Activated T-helper 17 cell treated with anti-CD3 and anti-CD28 coated beads, Interleukin-2, amount 50 U/mL, for 72 hours (primary cell): ENCODE data around the gene OGFOD2. TPM values are rescaled to one million over a fixed set of nuclear protein-coding genes. Genes with fewer than 3 reads are reported as not detected.

Experiments used
- ATAC-seq: fragments of 150-1000 bp; cut with Tn5 transposase; replicated peaks from 2 replicates; pipeline ENCODE4 v1.10.0; 2021; ENCODE audit warnings: mild to moderate bottlenecking, moderate library complexity
- H3K27ac Mint-ChIP-seq: one replicate; pipeline ENCODE4 v1.8.0; 2022; ENCODE audit warnings: mixed read lengths
- H3K27me3 Mint-ChIP-seq: one replicate; pipeline ENCODE4 v1.8.0; 2022; ENCODE audit warnings: mixed read lengths
- H3K36me3 Mint-ChIP-seq: one replicate; pipeline ENCODE4 v1.8.0; 2022; ENCODE audit warnings: low read depth, mild to moderate bottlenecking, mixed read lengths
- H3K4me1 Mint-ChIP-seq: one replicate; pipeline ENCODE4 v1.8.0; 2022; ENCODE audit warnings: mixed read lengths
- H3K4me3 Mint-ChIP-seq: one replicate; pipeline ENCODE4 v1.8.0; 2022; ENCODE audit warnings: mild to moderate bottlenecking, mixed read lengths
- H3K9me3 Mint-ChIP-seq: one replicate; pipeline ENCODE4 v1.8.0; 2022; ENCODE audit warnings: mixed read lengths
- total RNA-seq, 2 donors: library from RNA; stranded (reverse); gene quantifications; one replicate each; pipeline ENCODE4 v1.2.3, GENCODE V29; 2022

OGFOD2 gene
- total RNA-seq, 2 donors from 2014 or later: 24.9 to 28.6 TPM

GRCh38 chr12:122977655-122978392 is 2.8 kb downstream of the OGFOD2 start:
- Mint-ChIP-seq H3K9me3 (no peaks in the 10 kb centered on the region), H3K36me3 (peaks cover 20% of the 10 kb centered on the region), H3K4me1 (peaks cover 5% of the 10 kb centered on the region), H3K27ac (peak overlapping the region; percentile 66), H3K27me3 (no peaks in the 10 kb centered on the region), H3K4me3 (peak overlapping the region; percentile 16)
- no peak for ATAC-seq

- Mint-ChIP-seq H3K9me3 (no peaks in the 10 kb centered on the region), H3K27ac (peak overlapping the region; percentile 66), H3K4me1 (peaks cover 10% of the 10 kb centered on the region), H3K4me3 (peak overlapping the region; percentile 16), H3K27me3 (no peaks in the 10 kb centered on the region), H3K36me3 (peaks cover 27% of the 10 kb centered on the region)
- no peak for ATAC-seq
Observed at GRCh38 chr12:122978507-122978955, 3.5 kb downstream of the OGFOD2 start.

DNA sequence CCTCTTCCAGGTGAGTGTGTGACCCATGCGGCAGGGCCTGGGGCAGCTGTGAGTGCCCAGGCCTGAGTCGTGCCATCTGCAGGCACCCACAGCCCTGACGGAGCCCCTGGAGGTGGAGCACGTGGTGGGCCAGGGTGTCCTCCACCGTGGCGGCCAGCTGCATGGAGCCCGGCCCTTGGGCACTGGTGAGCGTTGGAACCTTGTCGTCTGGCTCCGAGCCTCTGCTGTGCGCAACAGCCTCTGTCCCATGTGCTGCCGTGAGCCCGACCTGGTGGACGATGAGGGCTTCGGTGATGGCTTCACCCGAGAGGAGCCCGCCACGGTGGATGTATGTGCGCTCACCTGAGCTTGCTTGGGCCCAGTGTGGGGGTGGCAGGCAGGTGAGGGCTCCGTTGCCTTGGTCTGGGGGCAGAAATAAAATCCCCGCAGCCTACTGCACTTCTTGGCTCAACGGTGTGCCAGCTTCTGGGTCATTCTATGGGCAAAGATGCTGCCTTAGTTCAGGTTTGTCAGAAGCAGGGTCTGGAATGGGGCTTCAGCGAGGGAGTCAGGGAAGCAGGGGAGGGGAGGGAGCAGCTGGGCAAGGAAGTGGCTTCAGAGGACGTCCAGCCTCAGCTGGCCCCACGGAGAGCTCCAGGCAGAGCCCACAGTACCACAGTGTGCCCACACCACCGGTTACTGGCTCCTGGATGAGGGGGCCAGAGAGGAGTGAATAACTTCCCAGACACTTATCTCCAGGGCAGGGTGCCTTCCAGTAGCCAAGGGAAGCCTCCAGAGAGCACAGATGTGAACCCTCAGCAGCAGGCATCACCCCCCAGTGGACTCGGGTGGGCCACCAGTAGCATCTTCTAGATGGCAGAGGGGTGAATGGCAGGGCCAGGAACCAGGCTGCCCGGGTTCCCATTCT is 4.2 kb downstream of the OGFOD2 start:
- peak overlapping the region; percentile 87 for H3K27ac Mint-ChIP-seq
- H3K4me3 Mint-ChIP-seq: peak overlapping the region; percentile 88
- no peaks in the 10 kb centered on the region for H3K9me3 Mint-ChIP-seq
- H3K36me3 Mint-ChIP-seq: peaks cover 31% of the 10 kb centered on the region
- H3K27me3 Mint-ChIP-seq: no peaks in the 10 kb centered on the region
- no peak for ATAC-seq
- H3K4me1 Mint-ChIP-seq: peaks cover 12% of the 10 kb centered on the region

- ATAC-seq: no peak
- no peaks in the 10 kb centered on the region for H3K27me3 Mint-ChIP-seq
- peaks cover 13% of the 10 kb centered on the region for H3K4me1 Mint-ChIP-seq
Observed at GRCh38 chr12:122979908-122980182, 4.8 kb downstream of the OGFOD2 start.

DNA sequence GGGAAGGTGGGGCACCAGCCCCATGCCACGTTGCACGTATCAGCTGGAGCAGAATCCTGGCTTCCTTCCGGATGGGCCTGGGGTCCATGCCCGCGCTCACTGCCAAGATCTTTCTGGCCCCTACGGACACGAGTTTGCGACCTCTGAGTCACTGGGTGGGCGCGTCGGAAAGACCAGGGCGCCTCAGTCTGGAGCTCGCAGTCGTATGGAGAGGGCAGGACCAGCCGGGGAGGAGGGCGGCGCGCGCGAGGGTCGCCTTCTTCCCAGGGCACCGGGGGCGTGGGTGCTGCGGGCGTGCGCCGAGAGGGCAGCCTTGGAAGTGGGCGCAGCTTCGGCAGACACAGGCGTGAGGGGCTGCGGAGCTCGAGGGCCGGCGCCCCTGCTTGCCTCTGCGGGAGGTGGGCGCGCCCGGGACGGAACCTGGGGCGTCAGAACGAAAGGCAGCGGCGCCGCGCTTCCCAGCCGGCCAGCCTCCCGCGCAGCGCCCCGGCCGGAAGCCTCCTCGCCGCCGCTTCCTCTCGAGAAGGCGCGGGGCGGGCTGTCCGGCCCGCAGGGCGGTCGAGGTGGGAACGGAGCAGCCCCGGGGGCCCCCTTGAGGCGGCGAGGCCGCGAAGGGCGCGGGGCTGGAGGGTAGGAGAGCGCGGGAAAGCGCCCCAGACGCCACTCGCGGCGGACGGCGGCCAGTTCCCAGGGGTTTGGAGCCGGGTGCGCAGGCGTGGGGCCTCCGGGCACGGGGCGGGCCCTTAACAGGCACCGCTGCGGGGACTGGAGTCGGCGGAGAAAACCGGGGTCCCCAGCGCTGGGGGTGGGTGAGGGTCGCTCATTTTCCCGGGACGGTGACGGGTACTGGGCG is 5.4 kb downstream of the OGFOD2 start, which contains the start of gene ARL6IP4:
Gene ARL6IP4 (plus strand): TSS at position 499 of the 853 bp plus-strand sequence. CDS start 459 bp downstream, outside the sequence.
- peaks cover 31% of the 10 kb centered on the region for H3K36me3 Mint-ChIP-seq
- H3K27ac Mint-ChIP-seq: peak within 1 kb of the TSS; percentile 87
- peaks cover 16% of the 10 kb centered on the region for H3K4me1 Mint-ChIP-seq
- H3K4me3 Mint-ChIP-seq: peak within 1 kb of the TSS; percentile 88
- no peaks in the 10 kb centered on the region for H3K9me3 Mint-ChIP-seq
- ATAC-seq: peak; percentile 81
- no peaks in the 10 kb centered on the region for H3K27me3 Mint-ChIP-seq

More at GRCh38 chr12:122979908-122980182, 4.8 kb downstream of the OGFOD2 start:
- no peaks in the 10 kb centered on the region for H3K9me3 Mint-ChIP-seq
- H3K4me3 Mint-ChIP-seq: peak overlapping the region; percentile 88
- H3K27ac Mint-ChIP-seq: peak overlapping the region; percentile 87
- H3K36me3 Mint-ChIP-seq: peaks cover 31% of the 10 kb centered on the region

DNA sequence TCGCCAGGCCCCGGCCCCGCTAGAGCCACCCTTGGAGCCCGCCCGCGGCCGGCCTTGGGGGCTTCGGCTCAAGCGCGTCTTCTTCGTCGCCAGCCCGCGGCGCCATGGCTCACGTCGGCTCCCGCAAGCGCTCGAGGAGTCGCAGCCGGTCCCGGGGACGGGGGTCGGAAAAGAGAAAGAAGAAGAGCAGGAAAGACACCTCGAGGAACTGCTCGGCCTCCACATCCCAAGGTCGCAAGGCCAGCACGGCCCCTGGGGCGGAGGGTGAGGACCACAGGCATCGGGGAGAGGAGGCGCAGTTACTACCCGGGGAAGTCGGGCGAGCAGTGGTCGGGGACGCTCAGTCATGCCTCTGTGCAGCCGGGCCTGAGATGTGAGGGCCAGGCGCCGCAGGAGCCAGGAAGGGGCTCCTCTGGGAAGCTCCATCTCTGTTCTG is 6.0 kb downstream of the OGFOD2 start:
- Mint-ChIP-seq H3K9me3 (no peaks in the 10 kb centered on the region), H3K36me3 (peaks cover 31% of the 10 kb centered on the region), H3K27me3 (no peaks in the 10 kb centered on the region), H3K4me3 (peak overlapping the region; percentile 88), H3K27ac (peak overlapping the region; percentile 87), H3K4me1 (peaks cover 16% of the 10 kb centered on the region)
- ATAC-seq: peak; percentile 27

GRCh38 chr12:122981587-122982476 is 6.8 kb downstream of the OGFOD2 start:
- no peak for ATAC-seq
- Mint-ChIP-seq H3K36me3 (peaks cover 31% of the 10 kb centered on the region), H3K4me1 (peaks cover 16% of the 10 kb centered on the region), H3K27me3 (no peaks in the 10 kb centered on the region), H3K4me3 (peak overlapping the region; percentile 88), H3K9me3 (no peaks in the 10 kb centered on the region), H3K27ac (peak overlapping the region; percentile 87)

GRCh38 chr12:122982477-122982815 is 7.4 kb downstream of the OGFOD2 start:
- Mint-ChIP-seq H3K4me3 (peak overlapping the region; percentile 88), H3K36me3 (peaks cover 31% of the 10 kb centered on the region), H3K9me3 (no peaks in the 10 kb centered on the region), H3K4me1 (peaks cover 16% of the 10 kb centered on the region), H3K27me3 (no peaks in the 10 kb centered on the region), H3K27ac (no peak overlapping the region)
- no peak for ATAC-seq

- Mint-ChIP-seq H3K9me3 (no peaks in the 10 kb centered on the region), H3K27me3 (no peaks in the 10 kb centered on the region), H3K36me3 (peaks cover 31% of the 10 kb centered on the region), H3K4me3 (peak overlapping the region; percentile 88), H3K4me1 (peaks cover 13% of the 10 kb centered on the region), H3K27ac (peak overlapping the region; percentile 70)
- no peak for ATAC-seq
Observed at GRCh38 chr12:122982963-122983788, 8.1 kb downstream of the OGFOD2 start.

GRCh38 chr12:122983789-122984515 is 8.9 kb downstream of the OGFOD2 start:
- H3K36me3 Mint-ChIP-seq: peaks cover 31% of the 10 kb centered on the region
- H3K4me1 Mint-ChIP-seq: peaks cover 12% of the 10 kb centered on the region
- no peaks in the 10 kb centered on the region for H3K27me3 Mint-ChIP-seq
- no peaks in the 10 kb centered on the region for H3K9me3 Mint-ChIP-seq
- ATAC-seq: no peak
- no peak overlapping the region for H3K27ac Mint-ChIP-seq
- peak overlapping the region; percentile 88 for H3K4me3 Mint-ChIP-seq

DNA sequence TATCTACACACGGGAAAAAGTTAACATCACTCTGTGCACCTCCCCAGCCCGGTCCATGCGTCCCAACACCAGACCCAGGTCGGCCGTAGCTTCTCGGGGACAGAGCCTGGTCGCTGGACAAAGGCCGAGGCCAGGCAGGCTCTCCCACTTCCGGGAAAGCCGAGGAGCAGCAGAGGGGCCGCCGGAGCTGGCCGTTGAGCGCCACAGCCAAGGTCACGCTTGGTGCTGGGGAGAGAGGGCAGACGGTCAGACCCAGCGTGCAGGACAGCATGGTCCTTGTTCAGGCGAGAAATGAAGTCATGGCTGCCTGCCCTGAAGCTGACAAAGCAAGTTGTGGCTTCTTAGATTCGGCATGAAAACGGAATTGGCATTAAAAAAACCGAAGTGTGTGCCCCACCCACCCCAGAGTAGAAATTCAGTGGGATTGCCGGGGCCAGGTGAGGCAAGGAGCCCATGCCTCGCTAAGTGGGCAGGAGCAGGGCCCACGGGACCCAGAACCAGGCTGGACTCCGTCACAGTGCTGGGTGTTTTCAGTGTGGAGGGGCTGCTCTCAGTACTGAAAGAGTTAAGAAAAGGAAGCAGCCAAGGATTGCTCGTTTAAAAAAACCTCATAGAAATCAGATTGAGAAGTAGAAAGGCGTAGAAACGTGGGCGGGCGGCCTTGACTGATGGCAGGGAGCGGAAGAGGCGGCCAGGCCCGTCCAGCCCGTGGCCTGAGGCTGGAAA is 9.7 kb downstream of the OGFOD2 start:
- no peak for ATAC-seq
- Mint-ChIP-seq H3K9me3 (no peaks in the 10 kb centered on the region), H3K27ac (no peak overlapping the region), H3K4me3 (no peak overlapping the region), H3K4me1 (peaks cover 12% of the 10 kb centered on the region), H3K27me3 (no peaks in the 10 kb centered on the region), H3K36me3 (peaks cover 31% of the 10 kb centered on the region)
